Activated CD4-positive, alpha-beta T cell treated with anti-CD3 and anti-CD28 coated beads for 1 hour (primary cell): ENCODE results near the gene CNOT4.
"Not testable (repeated sequence)": the region's sequence is repeated elsewhere in the genome, so short reads cannot be mapped to it uniquely, and the experiment has no call there.

Source experiments
- DNase-seq: peaks from one replicate; pipeline ENCODE4 v3.0.0-alpha.2; 2020

Gene CNOT4

GRCh38 chr7:135512135-135512887 lies 2.4 kb upstream of the CNOT4 start:
- DNase-seq: no peak

- no peak for DNase-seq
Observed at GRCh38 chr7:135510592-135511183, 786 bp upstream of the CNOT4 start.

- no peak for DNase-seq
Observed at GRCh38 chr7:135509589-135509838, 388 bp downstream of the CNOT4 start.

GRCh38 chr7:135508883-135509588 lies 866 bp downstream of the CNOT4 start:
- DNase-seq: no peak

GRCh38 chr7:135501402-135501801 lies 8.5 kb downstream of the CNOT4 start:
- DNase-seq: no peak

- no peak for DNase-seq
Observed at GRCh38 chr7:135499818-135500217, 10.1 kb downstream of the CNOT4 start.

GRCh38 chr7:135497161-135497560 lies 12.7 kb downstream of the CNOT4 start:
- not testable (repeated sequence) for DNase-seq

- DNase-seq: no peak
Observed at GRCh38 chr7:135493362-135493761, 16.5 kb downstream of the CNOT4 start.

- DNase-seq: no peak
Observed at GRCh38 chr7:135492151-135492550, 17.8 kb downstream of the CNOT4 start.

- DNase-seq: no peak
Observed at GRCh38 chr7:135490783-135491182, 19.1 kb downstream of the CNOT4 start.

GRCh38 chr7:135489791-135490190 lies 20.1 kb downstream of the CNOT4 start:
- no peak for DNase-seq

GRCh38 chr7:135486261-135486920 lies 23.5 kb downstream of the CNOT4 start:
- no peak for DNase-seq

GRCh38 chr7:135481598-135481979 lies 28.3 kb downstream of the CNOT4 start:
- DNase-seq: no peak

- no peak for DNase-seq
Observed at GRCh38 chr7:135480966-135481597, 28.8 kb downstream of the CNOT4 start.

- DNase-seq: no peak
Observed at GRCh38 chr7:135475521-135475920, 34.4 kb downstream of the CNOT4 start.

GRCh38 chr7:135469705-135470104 lies 40.2 kb downstream of the CNOT4 start:
- DNase-seq: not testable (repeated sequence)

GRCh38 chr7:135467207-135467711 lies 42.6 kb downstream of the CNOT4 start:
- DNase-seq: no peak

GRCh38 chr7:135466442-135467206 lies 43.3 kb downstream of the CNOT4 start:
- DNase-seq: no peak

- no peak for DNase-seq
Observed at GRCh38 chr7:135463908-135464307, 46.0 kb downstream of the CNOT4 start.

- DNase-seq: no peak
Observed at GRCh38 chr7:135459951-135460567, 49.8 kb downstream of the CNOT4 start.

GRCh38 chr7:135459076-135459475 lies 50.8 kb downstream of the CNOT4 start:
- no peak for DNase-seq

- DNase-seq: no peak
Observed at GRCh38 chr7:135454060-135454459, 55.8 kb downstream of the CNOT4 start.
